ENCODE measurements around the gene FAM168B.

- no peak for TF ChIP-seq CTCF (conservative IDR thresholded peaks at IDR 0.05)
- TF ChIP-seq ZFX (IDR thresholded peaks at IDR 0.05), result no peak
Observed at GRCh38 chr2:131005216-131005935, 87.9 kb downstream of the FAM168B start.
